HL-60 (cell line): ENCODE results near the gene SZT2.
"Not testable (repeated sequence)": the region's sequence is repeated elsewhere in the genome, so short reads cannot be mapped to it uniquely, and the experiment has no call there.

ENCODE experiments used
- DNase-seq, 2 experiments: peaks; one replicate each; pipeline ENCODE4 v3.0.0-alpha.2; 2010 to 2020; ENCODE audit warnings: low read depth in 1 of 2, low spot score in 1 of 2
- H3K27ac ChIP-seq: fragments of 250-450 bp; sonication (Bioruptor Pico); replicated peaks from 2 replicates; pipeline ENCODE4 v1.5.1; 2020; ENCODE audit warnings: mild to moderate bottlenecking, moderate library complexity
- H3K27me3 ChIP-seq: fragments of 250-450 bp; sonication (Bioruptor Pico); 2 replicates; pipeline ENCODE4 v1.5.1; 2021; ENCODE audit warnings: mild to moderate bottlenecking, moderate library complexity; ENCODE audit not compliant: insufficient read depth, poor library complexity, severe bottlenecking
- H3K4me3 ChIP-seq: replicated peaks from 2 replicates; pipeline ENCODE4 v1.5.1; 2011; ENCODE audit warnings: mild to moderate bottlenecking, control low read depth, low read length; ENCODE audit not compliant: insufficient read depth
- GABPA ChIP-seq: IDR thresholded peaks from 2 replicates; pipeline ENCODE4 v1.6.1; 2012; ENCODE audit warnings: low read depth
- POLR2AphosphoS5 ChIP-seq: IDR thresholded peaks from 2 replicates; pipeline ENCODE4 v1.6.1; 2012; ENCODE audit warnings: low read depth
- REST ChIP-seq: IDR thresholded peaks from 2 replicates; pipeline ENCODE4 v1.6.1; 2012; ENCODE audit warnings: low read depth; ENCODE audit not compliant: insufficient replicate concordance
- SPI1 ChIP-seq: IDR thresholded peaks from 2 replicates; pipeline ENCODE4 v1.6.1; 2012; ENCODE audit warnings: low read depth, mild to moderate bottlenecking, borderline replicate concordance
- TF ChIP-seq, protein P1 (sequence below): IDR thresholded peaks from one replicate; pipeline ENCODE4 v1.5.1; 2011; ENCODE audit warnings: low read length, control low read depth, inconsistent platforms; ENCODE audit not compliant: insufficient read depth

The SZT2 gene

DNA sequence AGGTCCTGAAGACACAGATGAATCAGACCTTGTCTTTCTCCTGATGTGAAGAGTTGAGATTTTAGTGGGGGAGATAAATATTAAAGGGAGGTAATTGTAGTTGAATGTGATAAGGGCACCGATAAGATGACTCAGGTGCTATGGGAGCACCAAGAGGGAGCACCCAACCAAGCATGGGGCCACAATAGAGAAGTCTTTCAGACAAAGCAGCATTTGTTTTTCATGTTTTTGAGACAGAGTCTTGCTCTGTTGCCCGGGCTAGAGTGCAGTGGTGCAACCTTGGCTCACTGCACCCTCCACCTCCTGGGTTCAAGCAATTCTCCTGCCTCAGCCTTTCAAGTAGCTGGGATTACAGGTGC lies 16.2 kb downstream of the SZT2 start:
- Histone ChIP-seq H3K27me3 (no peaks in the 10 kb centered on the region), H3K4me3 (no peak overlapping the region), H3K27ac (no peak overlapping the region)
- TF ChIP-seq REST (no peak), GABPA (no peak), POLR2AphosphoS5 (no peak), SPI1 (no peak)
- TF ChIP-seq, protein P1, sequence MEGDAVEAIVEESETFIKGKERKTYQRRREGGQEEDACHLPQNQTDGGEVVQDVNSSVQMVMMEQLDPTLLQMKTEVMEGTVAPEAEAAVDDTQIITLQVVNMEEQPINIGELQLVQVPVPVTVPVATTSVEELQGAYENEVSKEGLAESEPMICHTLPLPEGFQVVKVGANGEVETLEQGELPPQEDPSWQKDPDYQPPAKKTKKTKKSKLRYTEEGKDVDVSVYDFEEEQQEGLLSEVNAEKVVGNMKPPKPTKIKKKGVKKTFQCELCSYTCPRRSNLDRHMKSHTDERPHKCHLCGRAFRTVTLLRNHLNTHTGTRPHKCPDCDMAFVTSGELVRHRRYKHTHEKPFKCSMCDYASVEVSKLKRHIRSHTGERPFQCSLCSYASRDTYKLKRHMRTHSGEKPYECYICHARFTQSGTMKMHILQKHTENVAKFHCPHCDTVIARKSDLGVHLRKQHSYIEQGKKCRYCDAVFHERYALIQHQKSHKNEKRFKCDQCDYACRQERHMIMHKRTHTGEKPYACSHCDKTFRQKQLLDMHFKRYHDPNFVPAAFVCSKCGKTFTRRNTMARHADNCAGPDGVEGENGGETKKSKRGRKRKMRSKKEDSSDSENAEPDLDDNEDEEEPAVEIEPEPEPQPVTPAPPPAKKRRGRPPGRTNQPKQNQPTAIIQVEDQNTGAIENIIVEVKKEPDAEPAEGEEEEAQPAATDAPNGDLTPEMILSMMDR, result no peak
- no peak for DNase-seq

GRCh38 chr1:43410571-43410970 lies 20.9 kb downstream of the SZT2 start:
- TF ChIP-seq SPI1, result no peak
- no peak for TF ChIP-seq GABPA
- TF ChIP-seq POLR2AphosphoS5, result no peak
- TF ChIP-seq, protein P1, result no peak
- no peak for TF ChIP-seq REST
- no peak for DNase-seq
- H3K4me3 ChIP-seq, result no peak overlapping the region

GRCh38 chr1:43413426-43413825 lies 23.7 kb downstream of the SZT2 start:
- H3K4me3 ChIP-seq, result not testable (repeated sequence)

More at GRCh38 chr1:43410571-43410970, 20.9 kb downstream of the SZT2 start:
- H3K27me3 ChIP-seq, result no peaks in the 10 kb centered on the region
- H3K27ac ChIP-seq, result no peak overlapping the region

GRCh38 chr1:43414634-43415223 lies 25.0 kb downstream of the SZT2 start:
- Histone ChIP-seq H3K4me3 (no peak overlapping the region), H3K27me3 (no peaks in the 10 kb centered on the region), H3K27ac (no peak overlapping the region)
- peak; percentile 22 to 68 for DNase-seq
- TF ChIP-seq SPI1 (no peak), GABPA (no peak), POLR2AphosphoS5 (no peak)
- TF ChIP-seq, protein P1, result peak; percentile 54

More at GRCh38 chr1:43413426-43413825, 23.7 kb downstream of the SZT2 start:
- not testable (repeated sequence) for DNase-seq, H3K27ac ChIP-seq, H3K27me3 ChIP-seq
